ENCODE measurements around the gene RNF157. TPM values are rescaled to one million over a fixed set of nuclear protein-coding genes. Genes with fewer than 3 reads are reported as not detected.

The RNF157 gene
- total and polyA plus RNA-seq, 10 of the 15 experiments (the other 5 are each of a cell fraction or from before 2014, with no cell fraction given) = 1.4 to 15.9 (median 9.6) TPM

GRCh38 chr17:76102944-76103273 is 137.4 kb downstream of the RNF157 start (continued):
- no peak for TF ChIP-seq ZZZ3 (IDR thresholded peaks at IDR 0.05; ENCODE audit: control insufficient read depth, insufficient read length, low read depth)
- no peak for TF ChIP-seq HDGF (IDR thresholded peaks at IDR 0.05)

GRCh38 chr17:76097716-76098295 is 142.5 kb downstream of the RNF157 start:
- ChIA-PET SMC1A (ENCODE audit: uncharacterized antibody, unreplicated experiment) (no interaction called here), POLR2A (no interaction called here)
- H3K27me3 ChIP-seq (replicated peaks in 1 of 2; ENCODE audit: control insufficient read depth in 2 of 2, insufficient read depth in 2 of 2, low read length in 1 of 2) = no peaks in the 10 kb centered on the region

More at GRCh38 chr17:76097716-76098295, 142.5 kb downstream of the RNF157 start:
- no peak overlapping the region for H3K9ac ChIP-seq (ENCODE audit: control insufficient read depth, insufficient read depth, low read length)
- no peak overlapping the region for H3K27ac ChIP-seq (ENCODE audit: control insufficient read depth, insufficient read depth)
- H4K20me1 ChIP-seq (ENCODE audit: control insufficient read depth, insufficient read depth) = no peaks in the 10 kb centered on the region
- intact Hi-C loops (cut with micrococcal nuclease; ENCODE audit: unreplicated experiment) = no loop called here
- FAIRE-seq (no peak), ATAC-seq (no peak), DNase-seq (ENCODE audit: low read depth, low spot score) (no peak)
- no peaks in the 10 kb centered on the region; the same call in 2 of the 3 replicates for H3K9me3 ChIP-seq (replicated peaks; ENCODE audit: control insufficient read depth, insufficient read depth, low read length)
- peaks cover 3% of the 10 kb centered on the region for H3K4me1 ChIP-seq (ENCODE audit: control insufficient read depth, insufficient read depth, low read length)
- H3K79me2 ChIP-seq (ENCODE audit: control insufficient read depth, insufficient read depth, low read length) = peaks cover 6% of the 10 kb centered on the region
- no peak overlapping the region for H2AFZ ChIP-seq (ENCODE audit: control insufficient read depth, low read depth, low read length)
- ChIA-PET RAD21 (ENCODE audit: unreplicated experiment) (no interaction called here), CTCF (interaction anchor here (0.6 kb wide), 1 partner anchor 139 kb away, joined by 3 read pairs; no protein-coding TSS in a partner anchor)
- no peak overlapping the region for H3K4me2 ChIP-seq (ENCODE audit: control insufficient read depth, insufficient read depth)
- H3K4me3 ChIP-seq = no peak overlapping the region
- no TSS peak for BruUV-seq (replicated peaks)
- in situ Hi-C loops (cut with MboI) = no loop called here
- no peak for TF ChIP-seq CREB1 (IDR thresholded peaks at IDR 0.05; ENCODE audit: low read depth)
- TF ChIP-seq KDM1A (IDR thresholded peaks at IDR 0.05; ENCODE audit: borderline replicate concordance) = no peak
- TF ChIP-seq MTA3 (IDR thresholded peaks at IDR 0.05; ENCODE audit: borderline replicate concordance, low read length) = no peak
- no peak for TF ChIP-seq SRF (IDR thresholded peaks at IDR 0.05; ENCODE audit: low read depth in 2 of 2, low read length in 2 of 2)
- TF ChIP-seq POLR2AphosphoS5 (IDR thresholded peaks at IDR 0.05; ENCODE audit: low read length) = no peak
- no peak for TF ChIP-seq JUNB (IDR thresholded peaks at IDR 0.05)
- TF ChIP-seq ETV6 (conservative IDR thresholded peaks at IDR 0.05 in 1 of 2, IDR thresholded peaks at IDR 0.05 in 1 of 2; ENCODE audit: borderline replicate concordance in 1 of 2, low read depth in 1 of 2) = no peak
- TF ChIP-seq KLF5 (IDR thresholded peaks at IDR 0.05; ENCODE audit: partially characterized antibody) = no peak
- TF ChIP-seq E2F8 (IDR thresholded peaks at IDR 0.05; ENCODE audit: low read depth, partially characterized antibody) = no peak
- TF ChIP-seq CBX3 (IDR thresholded peaks at IDR 0.05; ENCODE audit: borderline replicate concordance, low read depth) = no peak
- no peak for TF ChIP-seq IRF3 (IDR thresholded peaks at IDR 0.05)
- no peak for TF ChIP-seq NRF1 (conservative IDR thresholded peaks at IDR 0.05; ENCODE audit: low read depth, low read length)
- no peak for TF ChIP-seq CBX5 (IDR thresholded peaks at IDR 0.05; ENCODE audit: low read depth)
- TF ChIP-seq MAX (IDR thresholded peaks at IDR 0.05; ENCODE audit: low read depth, low read length) = no peak
- no peak for TF ChIP-seq SMC3 (IDR thresholded peaks at IDR 0.05; ENCODE audit: borderline replicate concordance, low read length)
- no peak for TF ChIP-seq MTA2 (IDR thresholded peaks at IDR 0.05; ENCODE audit: low read depth)
- H3K36me3 ChIP-seq (ENCODE audit: control insufficient read depth in 2 of 2, insufficient read depth in 2 of 2, low read length in 1 of 2) = peaks cover 13 to 20% of the 10 kb centered on the region in 2 experiments; a peak in 3 of 4 replicates
- 93% methylated on average over 19 of the region's 19 CpGs for WGBS (ENCODE audit: insufficient coverage, insufficient replicate concordance, low lambda C conversion rate, missing lambda C conversion rate)

Measured in GM12878 (cell line).